GM12878 (cell line): Measurements from ENCODE around the gene ANKRD24. TPM values are rescaled to one million over a fixed set of nuclear protein-coding genes. Genes with fewer than 3 reads are reported as not detected.

Source experiments
- ASH2L ChIP-seq: fragments of 300-600, 200-600 bp; sonication (generic); IDR thresholded peaks from 2 replicates; pipeline ENCODE4 v1.6.1; 2017; ENCODE audit warnings: low read depth, mild to moderate bottlenecking, borderline replicate concordance
- CHD2 ChIP-seq: IDR thresholded peaks from 2 replicates; pipeline ENCODE4 v1.6.1; 2011; ENCODE audit warnings: low read depth, low read length, improper control_type of control experiment, borderline replicate concordance
- CREB1 ChIP-seq: IDR thresholded peaks from 2 replicates; pipeline ENCODE4 v1.6.1; 2012; ENCODE audit warnings: low read depth, mild to moderate bottlenecking, inconsistent platforms
- GABPA ChIP-seq: IDR thresholded peaks from 2 replicates; pipeline ENCODE4 v1.6.1; 2014; ENCODE audit warnings: antibody characterized with exemption, low read depth, mild to moderate bottlenecking, inconsistent platforms
- HDAC2 ChIP-seq: fragments of 200-600 bp; sonication (generic); IDR thresholded peaks from 2 replicates; pipeline ENCODE4 v1.6.1; 2017
- KLF5 ChIP-seq: fragments of 450-650 bp; IDR thresholded peaks from 2 replicates; pipeline ENCODE4 v1.6.1; 2014; ENCODE audit warnings: mild to moderate bottlenecking; ENCODE audit not compliant: partially characterized antibody
- PAX5 ChIP-seq: IDR thresholded peaks from 2 replicates; pipeline ENCODE4 v1.6.1; 2011; ENCODE audit warnings: low read depth, low read length, borderline replicate concordance
- SPI1 ChIP-seq: IDR thresholded peaks from 2 replicates; pipeline ENCODE4 v1.6.1; 2011; ENCODE audit warnings: low read depth, mild to moderate bottlenecking, low read length, moderate library complexity, borderline replicate concordance; ENCODE audit not compliant: insufficient read depth
- STAT3 ChIP-seq: IDR thresholded peaks from 2 replicates; pipeline ENCODE4 v1.6.1; 2011; ENCODE audit warnings: low read depth, low read length, improper control_type of control experiment
- polyA plus RNA-seq, 11 experiments: library from polyadenylated mRNA; depleted of rRNA in 4 of 11; unstranded in 6 of 11; stranded (reverse) in 5 of 11; fragments of >200 nt; fragmentation: Nextera tagmentation in 4 of 11; fragmentation: Illumina TruSeq in 1 of 11; extraction: Ambion mirVana in 4 of 11; extraction: Trizol in 1 of 11; gene quantifications; 1 replicate in 1 of 11; 2 replicates in 10 of 11; pipeline versions ENCODE4 v1.2.1 to v1.2.3, GENCODE V29; 2011 to 2016; ENCODE audit warnings: inconsistent platforms in 2 of 11, missing spikeins in 2 of 11, low read depth in 1 of 11
- total RNA-seq, 4 experiments: library from RNA; depleted of rRNA in 3 of 4; stranded (reverse); fragments of >200 nt in 3 of 4; fragmentation: Illumina TruSeq in 1 of 4; extraction: Trizol in 1 of 4; gene quantifications; 2 replicates each; pipeline versions ENCODE4 v1.2.1 to v1.2.3, GENCODE V29; 2013 to 2021
- TF ChIP-seq, protein P1 (sequence below): fragments of 450-650 bp; formaldehyde crosslinking; IDR thresholded peaks from 2 replicates; pipeline ENCODE4 v1.4.0; 2020; ENCODE audit warnings: mild to moderate bottlenecking, moderate library complexity
- TF ChIP-seq, protein P2 (sequence below): fragments of 450-650 bp; IDR thresholded peaks from 2 replicates; pipeline ENCODE4 v1.6.1; 2016; ENCODE audit warnings: mild to moderate bottlenecking, moderate library complexity, borderline replicate concordance
- TF ChIP-seq, protein P3 (sequence below): IDR thresholded peaks from 2 replicates; pipeline ENCODE4 v1.6.1; 2011; ENCODE audit warnings: borderline replicate concordance, low read depth, mild to moderate bottlenecking, moderate library complexity, low read length; ENCODE audit not compliant: insufficient read depth, poor library complexity, severe bottlenecking

The ANKRD24 gene
- total and polyA plus RNA-seq, 10 of the 15 experiments (the other 5 are each of a cell fraction or from before 2014, with no cell fraction given) = 0.02 to 0.59 (median 0.35) TPM; not detected in 1

DNA sequence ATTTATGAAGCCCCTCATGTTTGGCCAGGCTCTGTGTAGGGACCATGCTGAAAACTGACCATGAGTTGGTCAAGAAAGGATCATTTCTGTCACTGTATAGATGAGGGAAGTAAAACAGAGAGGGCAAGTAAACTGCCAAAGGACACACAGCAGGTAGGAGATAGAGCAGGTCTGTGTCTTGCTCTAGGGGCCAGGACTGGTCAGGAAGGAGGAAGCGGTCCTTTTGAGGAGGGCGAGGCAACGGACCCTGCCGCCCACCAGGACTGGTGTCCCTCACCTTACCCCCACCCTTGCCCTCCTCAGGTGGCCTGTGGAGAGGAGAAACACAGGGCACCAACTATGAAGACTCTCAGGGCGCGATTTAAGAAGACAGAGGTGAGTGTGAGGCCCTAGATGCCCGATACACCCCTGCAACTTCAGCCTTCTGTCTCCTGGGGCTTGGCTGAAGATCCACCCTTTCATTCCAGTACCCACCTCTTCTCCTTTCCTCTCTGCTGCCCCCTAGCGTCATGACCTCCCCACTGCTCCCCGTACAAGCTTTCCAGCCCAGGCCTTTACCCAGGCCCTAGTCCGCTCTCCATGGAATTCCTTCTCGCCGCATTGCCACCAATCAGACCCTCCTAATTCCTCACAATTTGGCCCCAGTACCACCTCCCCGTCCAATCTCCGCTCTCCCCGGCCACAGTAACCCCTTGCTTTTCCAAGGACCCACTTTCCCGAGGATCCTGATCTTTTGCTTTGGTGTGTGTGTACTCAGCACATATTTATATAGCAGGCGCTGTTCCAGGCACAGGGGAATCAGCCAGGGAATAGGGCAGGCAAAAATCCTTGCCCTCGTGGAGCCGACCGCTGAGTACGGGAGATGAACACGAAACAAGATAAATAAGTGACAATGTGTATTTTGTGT is 3.9 kb downstream of the ANKRD24 start (continued):
- TF ChIP-seq, protein P1, sequence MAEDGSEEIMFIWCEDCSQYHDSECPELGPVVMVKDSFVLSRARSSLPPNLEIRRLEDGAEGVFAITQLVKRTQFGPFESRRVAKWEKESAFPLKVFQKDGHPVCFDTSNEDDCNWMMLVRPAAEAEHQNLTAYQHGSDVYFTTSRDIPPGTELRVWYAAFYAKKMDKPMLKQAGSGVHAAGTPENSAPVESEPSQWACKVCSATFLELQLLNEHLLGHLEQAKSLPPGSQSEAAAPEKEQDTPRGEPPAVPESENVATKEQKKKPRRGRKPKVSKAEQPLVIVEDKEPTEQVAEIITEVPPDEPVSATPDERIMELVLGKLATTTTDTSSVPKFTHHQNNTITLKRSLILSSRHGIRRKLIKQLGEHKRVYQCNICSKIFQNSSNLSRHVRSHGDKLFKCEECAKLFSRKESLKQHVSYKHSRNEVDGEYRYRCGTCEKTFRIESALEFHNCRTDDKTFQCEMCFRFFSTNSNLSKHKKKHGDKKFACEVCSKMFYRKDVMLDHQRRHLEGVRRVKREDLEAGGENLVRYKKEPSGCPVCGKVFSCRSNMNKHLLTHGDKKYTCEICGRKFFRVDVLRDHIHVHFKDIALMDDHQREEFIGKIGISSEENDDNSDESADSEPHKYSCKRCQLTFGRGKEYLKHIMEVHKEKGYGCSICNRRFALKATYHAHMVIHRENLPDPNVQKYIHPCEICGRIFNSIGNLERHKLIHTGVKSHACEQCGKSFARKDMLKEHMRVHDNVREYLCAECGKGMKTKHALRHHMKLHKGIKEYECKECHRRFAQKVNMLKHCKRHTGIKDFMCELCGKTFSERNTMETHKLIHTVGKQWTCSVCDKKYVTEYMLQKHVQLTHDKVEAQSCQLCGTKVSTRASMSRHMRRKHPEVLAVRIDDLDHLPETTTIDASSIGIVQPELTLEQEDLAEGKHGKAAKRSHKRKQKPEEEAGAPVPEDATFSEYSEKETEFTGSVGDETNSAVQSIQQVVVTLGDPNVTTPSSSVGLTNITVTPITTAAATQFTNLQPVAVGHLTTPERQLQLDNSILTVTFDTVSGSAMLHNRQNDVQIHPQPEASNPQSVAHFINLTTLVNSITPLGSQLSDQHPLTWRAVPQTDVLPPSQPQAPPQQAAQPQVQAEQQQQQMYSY = no peak
- TF ChIP-seq HDAC2 (no peak), GABPA (no peak), STAT3 (no peak), KLF5 (no peak), PAX5 (no peak), CHD2 (no peak), ASH2L (no peak), SPI1 (0 out of 2 replicates have a peak, but pooled peaks have one; percentile 2), CREB1 (no peak)
- TF ChIP-seq, protein P2, sequence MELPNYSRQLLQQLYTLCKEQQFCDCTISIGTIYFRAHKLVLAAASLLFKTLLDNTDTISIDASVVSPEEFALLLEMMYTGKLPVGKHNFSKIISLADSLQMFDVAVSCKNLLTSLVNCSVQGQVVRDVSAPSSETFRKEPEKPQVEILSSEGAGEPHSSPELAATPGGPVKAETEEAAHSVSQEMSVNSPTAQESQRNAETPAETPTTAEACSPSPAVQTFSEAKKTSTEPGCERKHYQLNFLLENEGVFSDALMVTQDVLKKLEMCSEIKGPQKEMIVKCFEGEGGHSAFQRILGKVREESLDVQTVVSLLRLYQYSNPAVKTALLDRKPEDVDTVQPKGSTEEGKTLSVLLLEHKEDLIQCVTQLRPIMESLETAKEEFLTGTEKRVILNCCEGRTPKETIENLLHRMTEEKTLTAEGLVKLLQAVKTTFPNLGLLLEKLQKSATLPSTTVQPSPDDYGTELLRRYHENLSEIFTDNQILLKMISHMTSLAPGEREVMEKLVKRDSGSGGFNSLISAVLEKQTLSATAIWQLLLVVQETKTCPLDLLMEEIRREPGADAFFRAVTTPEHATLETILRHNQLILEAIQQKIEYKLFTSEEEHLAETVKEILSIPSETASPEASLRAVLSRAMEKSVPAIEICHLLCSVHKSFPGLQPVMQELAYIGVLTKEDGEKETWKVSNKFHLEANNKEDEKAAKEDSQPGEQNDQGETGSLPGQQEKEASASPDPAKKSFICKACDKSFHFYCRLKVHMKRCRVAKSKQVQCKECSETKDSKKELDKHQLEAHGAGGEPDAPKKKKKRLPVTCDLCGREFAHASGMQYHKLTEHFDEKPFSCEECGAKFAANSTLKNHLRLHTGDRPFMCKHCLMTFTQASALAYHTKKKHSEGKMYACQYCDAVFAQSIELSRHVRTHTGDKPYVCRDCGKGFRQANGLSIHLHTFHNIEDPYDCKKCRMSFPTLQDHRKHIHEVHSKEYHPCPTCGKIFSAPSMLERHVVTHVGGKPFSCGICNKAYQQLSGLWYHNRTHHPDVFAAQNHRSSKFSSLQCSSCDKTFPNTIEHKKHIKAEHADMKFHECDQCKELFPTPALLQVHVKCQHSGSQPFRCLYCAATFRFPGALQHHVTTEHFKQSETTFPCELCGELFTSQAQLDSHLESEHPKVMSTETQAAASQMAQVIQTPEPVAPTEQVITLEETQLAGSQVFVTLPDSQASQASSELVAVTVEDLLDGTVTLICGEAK = no peak
- TF ChIP-seq, protein P3, sequence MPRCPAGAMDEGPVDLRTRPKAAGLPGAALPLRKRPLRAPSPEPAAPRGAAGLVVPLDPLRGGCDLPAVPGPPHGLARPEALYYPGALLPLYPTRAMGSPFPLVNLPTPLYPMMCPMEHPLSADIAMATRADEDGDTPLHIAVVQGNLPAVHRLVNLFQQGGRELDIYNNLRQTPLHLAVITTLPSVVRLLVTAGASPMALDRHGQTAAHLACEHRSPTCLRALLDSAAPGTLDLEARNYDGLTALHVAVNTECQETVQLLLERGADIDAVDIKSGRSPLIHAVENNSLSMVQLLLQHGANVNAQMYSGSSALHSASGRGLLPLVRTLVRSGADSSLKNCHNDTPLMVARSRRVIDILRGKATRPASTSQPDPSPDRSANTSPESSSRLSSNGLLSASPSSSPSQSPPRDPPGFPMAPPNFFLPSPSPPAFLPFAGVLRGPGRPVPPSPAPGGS = no peak
